H1 (cell line): Measurements from ENCODE around the gene SH3BGRL3. TPM values are rescaled to one million over a fixed set of nuclear protein-coding genes. Genes with fewer than 3 reads are reported as not detected.

ENCODE experiments used
- CTCF ChIA-PET: fragments of 300-600 bp; sonication (Branson Sonifier 250); formaldehyde crosslinking; loops from one replicate; lab custom pipeline; 2021; ENCODE audit not compliant: partially characterized antibody; lab: Charles Lee
- POLR2A ChIA-PET: fragments of 300-600 bp; sonication (Branson Sonifier 250); formaldehyde crosslinking; loops from one replicate; lab custom pipeline; 2021; ENCODE audit warnings: inconsistent platforms; ENCODE audit not compliant: partially characterized antibody; lab: Charles Lee
- DNase-seq, 2 experiments: peaks; one replicate each; pipeline versions ENCODE4 v3.0.0 to v3.0.0-alpha.2; 2010 to 2022; ENCODE audit warnings: low spot score in 2 of 2, low read depth in 1 of 2, mixed read lengths in 1 of 2
- FAIRE-seq: peaks from 2 replicates; lab custom pipeline; 2011; peaks lifted over from hg19 to GRCh38; lab: Jason Lieb, UNC
- H2AFZ ChIP-seq: 2 replicates; pipeline ENCODE4 v1.8.1; 2012; ENCODE audit warnings: low read length, inconsistent platforms
- H2AK5ac ChIP-seq: 2 replicates; pipeline ENCODE4 v1.6.1; 2013; ENCODE audit warnings: low read depth, low read length
- H2BK120ac ChIP-seq: replicated peaks from 2 replicates; pipeline ENCODE3; 2013; ENCODE audit warnings: low read depth, low read length, inconsistent platforms
- H2BK12ac ChIP-seq: 2 replicates; pipeline ENCODE4 v1.6.1; 2013; ENCODE audit warnings: low read depth, low read length
- H2BK15ac ChIP-seq: 2 replicates; pipeline ENCODE4 v1.6.1; 2013; ENCODE audit warnings: low read length
- H2BK20ac ChIP-seq: 2 replicates; pipeline ENCODE4 v1.6.1; 2013; ENCODE audit warnings: low read length
- H2BK5ac ChIP-seq: 2 replicates; pipeline ENCODE4 v1.6.1; 2013; ENCODE audit warnings: low read depth, low read length
- H3K14ac ChIP-seq: 2 replicates; pipeline ENCODE4 v1.6.1; 2013; ENCODE audit warnings: inconsistent platforms; ENCODE audit not compliant: insufficient read length
- H3K18ac ChIP-seq: 2 replicates; pipeline ENCODE4 v1.6.1; 2013; ENCODE audit warnings: low read length; ENCODE audit errors: extremely low read depth
- H3K23ac ChIP-seq: 2 replicates; pipeline ENCODE4 v1.6.1; 2013; ENCODE audit warnings: inconsistent platforms; ENCODE audit not compliant: insufficient read length
- H3K23me2 ChIP-seq: 2 replicates; pipeline ENCODE4 v1.6.1; 2013; ENCODE audit warnings: low read depth, low read length
- H3K27ac ChIP-seq: 2 replicates; pipeline ENCODE4 v1.6.1; 2011; ENCODE audit warnings: low read depth, low read length, inconsistent platforms
- H3K27me3 ChIP-seq, 4 experiments: replicated peaks in 1 of 4; 1 replicate in 1 of 4; 2 replicates in 3 of 4; pipeline versions ENCODE4 v1.6.1 to v1.8.1; 2011 to 2013; ENCODE audit warnings: low read length in 3 of 4, mild to moderate bottlenecking in 3 of 4, inconsistent platforms in 2 of 4, mixed read lengths in 2 of 4, moderate library complexity in 1 of 4; ENCODE audit not compliant: control insufficient read depth in 3 of 4, insufficient read depth in 3 of 4; ENCODE audit errors: extremely low read depth in 1 of 4
- H3K36me3 ChIP-seq, 4 experiments: 2 replicates each; pipeline versions ENCODE4 v1.6.1 to v1.8.1; 2011 to 2013; ENCODE audit warnings: mild to moderate bottlenecking in 4 of 4, low read length in 3 of 4, moderate library complexity in 2 of 4, control low read depth in 1 of 4, inconsistent platforms in 1 of 4; ENCODE audit not compliant: insufficient read depth in 4 of 4, control insufficient read depth in 2 of 4
- H3K4ac ChIP-seq: replicated peaks from 2 replicates; pipeline ENCODE3; 2013; ENCODE audit warnings: low read length, low read depth, mixed read lengths, inconsistent platforms; ENCODE audit not compliant: insufficient read length
- H3K4me1 ChIP-seq, 4 experiments: replicated peaks in 1 of 4; 1 replicate in 1 of 4; 2 replicates in 3 of 4; pipeline versions ENCODE4 v1.6.1 to v1.8.1; 2011 to 2013; ENCODE audit warnings: low read length in 3 of 4, inconsistent platforms in 2 of 4, mixed read lengths in 1 of 4; ENCODE audit not compliant: insufficient read depth in 4 of 4, control insufficient read depth in 3 of 4
- H3K4me2 ChIP-seq, 2 experiments: 2 replicates each; pipeline versions ENCODE4 v1.6.1 to v1.8.1; 2011 to 2013; ENCODE audit warnings: low read depth in 2 of 2, low read length in 2 of 2, control low read depth in 1 of 2, inconsistent platforms in 1 of 2, mild to moderate bottlenecking in 1 of 2; ENCODE audit not compliant: insufficient read depth in 1 of 2
- H3K4me3 ChIP-seq, 4 experiments: fragments of 200-600, 300-600 bp in 1 of 4; sonication (generic), shearing (Covaris generic), sonication (Bioruptor Twin) in 1 of 4; 2 replicates each; pipeline versions ENCODE4 v1.5.1 to v1.8.1; 2011 to 2016; ENCODE audit warnings: low read length in 4 of 4, low read depth in 3 of 4, control low read depth in 2 of 4, inconsistent platforms in 2 of 4, mild to moderate bottlenecking in 2 of 4, mixed read lengths in 1 of 4, moderate library complexity in 1 of 4; ENCODE audit not compliant: insufficient read depth in 2 of 4; ENCODE audit errors: extremely low read depth in 1 of 4
- H3K56ac ChIP-seq: replicated peaks from 2 replicates; pipeline ENCODE3; 2013; ENCODE audit warnings: low read depth, mild to moderate bottlenecking, mixed read lengths, low read length, inconsistent platforms; ENCODE audit not compliant: insufficient read length
- H3K79me1 ChIP-seq: 2 replicates; pipeline ENCODE4 v1.6.1; 2013; ENCODE audit warnings: low read depth, low read length, control low read depth
- H3K79me2 ChIP-seq, 2 experiments: 2 replicates each; pipeline versions ENCODE4 v1.6.1 to v1.8.1; 2012 to 2013; ENCODE audit warnings: low read length in 2 of 2, mild to moderate bottlenecking in 2 of 2, inconsistent platforms in 1 of 2; ENCODE audit not compliant: insufficient read depth in 2 of 2, control insufficient read depth in 1 of 2
- H3K9ac ChIP-seq, 4 experiments: replicated peaks in 1 of 4; 1 replicate in 1 of 4; 2 replicates in 3 of 4; pipeline versions ENCODE4 v1.6.1 to v1.8.1; 2011 to 2013; ENCODE audit warnings: low read depth in 3 of 4, low read length in 3 of 4, control low read depth in 2 of 4, mild to moderate bottlenecking in 2 of 4, moderate library complexity in 2 of 4, inconsistent platforms in 1 of 4; ENCODE audit errors: extremely low read depth in 1 of 4
- H3K9me3 ChIP-seq, 2 experiments: 2 replicates each; pipeline versions ENCODE4 v1.6.1 to v1.8.1; 2012 to 2013; ENCODE audit warnings: mild to moderate bottlenecking in 2 of 2, moderate library complexity in 2 of 2, control low read depth in 1 of 2, inconsistent platforms in 1 of 2, low read depth in 1 of 2, low read length in 1 of 2, mixed read lengths in 1 of 2; ENCODE audit not compliant: insufficient read depth in 2 of 2
- H4K20me1 ChIP-seq, 2 experiments: replicated peaks in 1 of 2; 2 replicates each; pipeline versions ENCODE3 to v1.8.1; 2011 to 2013; ENCODE audit warnings: inconsistent platforms in 2 of 2, low read length in 2 of 2, mild to moderate bottlenecking in 1 of 2; ENCODE audit not compliant: insufficient read depth in 2 of 2, control insufficient read depth in 1 of 2
- H4K5ac ChIP-seq: 2 replicates; pipeline ENCODE4 v1.6.1; 2013; ENCODE audit warnings: low read length, low read depth, mixed read lengths, inconsistent platforms; ENCODE audit not compliant: insufficient read length
- H4K8ac ChIP-seq: 2 replicates; pipeline ENCODE4 v1.8.0; 2013; ENCODE audit warnings: mild to moderate bottlenecking, moderate library complexity, low read length, inconsistent platforms; ENCODE audit not compliant: insufficient read depth; ENCODE audit errors: extremely low read depth
- H4K91ac ChIP-seq: replicated peaks from 2 replicates; pipeline ENCODE3; 2013; ENCODE audit warnings: low read length, mixed read lengths, inconsistent platforms; ENCODE audit not compliant: insufficient read length
- CHD2 ChIP-seq: IDR thresholded peaks from 2 replicates; pipeline ENCODE4 v1.6.1; 2012; ENCODE audit warnings: low read length, improper control_type of control experiment
- EP300 ChIP-seq, 2 experiments: IDR thresholded peaks; 1 replicate in 1 of 2; 2 replicates in 1 of 2; pipeline ENCODE4 v1.6.1; 2011 to 2012; ENCODE audit warnings: low read depth in 2 of 2, low read length in 2 of 2, mild to moderate bottlenecking in 2 of 2, borderline replicate concordance in 1 of 2, inconsistent platforms in 1 of 2, moderate library complexity in 1 of 2
- EZH2 ChIP-seq: fragments of 200-600 bp; sonication (generic); IDR thresholded peaks from 2 replicates; pipeline ENCODE4 v1.7.1; 2012; ENCODE audit warnings: low read depth, mild to moderate bottlenecking, moderate library complexity, low read length, inconsistent platforms; ENCODE audit not compliant: severe bottlenecking
- HDAC6 ChIP-seq: IDR thresholded peaks from one replicate; pipeline ENCODE4 v1.7.1; 2012; ENCODE audit warnings: low read depth, mild to moderate bottlenecking, inconsistent platforms, low read length, moderate library complexity
- RAD21 ChIP-seq, 2 experiments: IDR thresholded peaks in 1 of 2; conservative IDR thresholded peaks in 1 of 2; 2 replicates each; pipeline ENCODE4 v1.6.1; 2011; ENCODE audit warnings: low read depth in 2 of 2, low read length in 2 of 2, improper control_type of control experiment in 1 of 2, inconsistent platforms in 1 of 2, mild to moderate bottlenecking in 1 of 2, moderate library complexity in 1 of 2
- SIN3A ChIP-seq, 2 experiments: IDR thresholded peaks in 1 of 2; conservative IDR thresholded peaks in 1 of 2; 2 replicates each; pipeline ENCODE4 v1.6.1; 2011 to 2012; ENCODE audit warnings: low read length in 2 of 2, improper control_type of control experiment in 1 of 2, low read depth in 1 of 2, mild to moderate bottlenecking in 1 of 2
- SP1 ChIP-seq: IDR thresholded peaks from 2 replicates; pipeline ENCODE4 v1.6.1; 2011; ENCODE audit warnings: low read depth, low read length
- WGBS, 2 experiments: shearing (Covaris generic) in 1 of 2; methylation state at CpG; one replicate each; pipeline versions ENCODE4 v1.1.6 to v1.1.7; 2013 to 2015; ENCODE audit warnings: low lambda C conversion rate in 2 of 2, mixed read lengths in 2 of 2, inconsistent platforms in 1 of 2, low coverage in 1 of 2, missing lambda C conversion rate in 1 of 2; ENCODE audit not compliant: insufficient replicate concordance in 2 of 2, insufficient coverage in 1 of 2, insufficient read length in 1 of 2; ENCODE audit errors: extremely low coverage in 1 of 2, missing lambda C conversion rate in 1 of 2; 5-methylcytosine and 5-hydroxymethylcytosine counted together
- polyA plus RNA-seq, 7 experiments: library from polyadenylated mRNA; depleted of rRNA in 3 of 7; stranded (reverse) in 5 of 7; unstranded in 2 of 7; fragments of >200 nt in 5 of 7; fragments of 200-250 nt in 2 of 7; gene quantifications; 1 replicate in 5 of 7; 2 replicates in 1 of 7; 4 replicates in 1 of 7; pipeline versions ENCODE4 v1.2.1 to v1.2.3, GENCODE V29; 2011 to 2013; ENCODE audit warnings: missing spikeins in 2 of 7, mixed read lengths in 2 of 7
- total RNA-seq: library from RNA; stranded (reverse); fragmentation: NEBNext Ultra II Directional; extraction: Animal tissue kit (Norgen Biotek cat#: 25700); gene quantifications from 2 replicates; pipeline ENCODE4 v1.2.1, GENCODE V29; 2021
- TF ChIP-seq, protein P1 (sequence below): IDR thresholded peaks from 2 replicates; pipeline ENCODE4 v1.6.1; 2011; ENCODE audit warnings: low read depth, mild to moderate bottlenecking, low read length; ENCODE audit not compliant: insufficient read depth
- TF ChIP-seq, protein P2 (sequence below): IDR thresholded peaks from 2 replicates; pipeline ENCODE4 v1.6.1; 2012; ENCODE audit warnings: inconsistent platforms

The SH3BGRL3 gene
- total and polyA plus RNA-seq, 2 of the 8 experiments (the other 6 are each of a cell fraction or from before 2014, with no cell fraction given), result 77.8 to 107 TPM

DNA sequence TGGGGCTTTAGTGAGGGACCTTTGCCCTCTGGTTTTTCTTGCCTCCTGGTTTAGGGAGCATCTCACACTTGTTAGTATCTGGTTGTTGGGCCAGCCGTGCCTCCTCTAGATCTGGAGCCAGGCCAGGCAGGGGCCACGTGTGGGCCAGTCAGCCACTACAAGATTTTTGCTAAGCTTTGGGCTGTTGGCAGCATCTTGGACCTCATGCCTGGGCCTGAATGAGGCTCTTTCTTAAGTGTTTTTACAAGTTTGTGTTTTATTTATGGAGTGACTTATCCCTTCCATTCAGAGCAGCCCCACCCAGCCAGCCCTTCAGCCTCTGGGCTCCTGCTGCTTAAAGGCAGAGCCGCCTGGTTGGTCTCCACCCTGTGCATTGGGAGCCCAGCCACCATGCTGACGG is 1.6 kb upstream of the SH3BGRL3 start:
- Histone ChIP-seq H3K9ac (no peak overlapping the region), H2BK15ac (no peak overlapping the region), H3K9me3 (no peaks in the 10 kb centered on the region), H4K8ac (no peak overlapping the region), H3K56ac (no peak overlapping the region), H4K5ac (no peak overlapping the region), H4K91ac (no peak overlapping the region), H2AK5ac (no peak overlapping the region), H3K36me3 (peaks cover 21 to 34% (median 31%) of the 10 kb centered on the region in 4 experiments), H3K4ac (no peak overlapping the region), H2BK20ac (no peak overlapping the region), H2AFZ (no peak overlapping the region), H3K4me1 (peaks cover 10 to 34% (median 21%) of the 10 kb centered on the region in 4 experiments), H2BK12ac (no peak overlapping the region), H2BK5ac (no peak overlapping the region), H3K79me2 (peaks cover 0 to 5% of the 10 kb centered on the region in 2 experiments; a peak in 1 of 4 replicates), H3K4me2 (no peak overlapping the region; a peak in 1 of 4 replicates), H3K23ac (no peak overlapping the region), H3K27ac (no peak overlapping the region), H3K18ac (no peak overlapping the region), H3K27me3 (no peaks in the 10 kb centered on the region), H3K4me3 (no peak overlapping the region), H3K79me1 (no peaks in the 10 kb centered on the region), H2BK120ac (no peak overlapping the region), H4K20me1 (peaks cover 6 to 17% of the 10 kb centered on the region in 2 experiments), H3K23me2 (peaks cover 9% of the 10 kb centered on the region; the same call in 1 of the 2 replicates), H3K14ac (no peak overlapping the region)
- 87% methylated on average over 4 of the region's 4 CpGs; no CpG with 5 or more reads in 1 of the 2 experiments for WGBS, 2 experiments
- TF ChIP-seq CHD2, result no peak
- no peak for TF ChIP-seq EZH2
- TF ChIP-seq RAD21 (IDR thresholded peaks at IDR 0.05 in 1 of 2, conservative IDR thresholded peaks at IDR 0.05 in 1 of 2; ENCODE audit: low read depth in 2 of 2, low read length in 2 of 2), result no peak
- TF ChIP-seq, protein P1, sequence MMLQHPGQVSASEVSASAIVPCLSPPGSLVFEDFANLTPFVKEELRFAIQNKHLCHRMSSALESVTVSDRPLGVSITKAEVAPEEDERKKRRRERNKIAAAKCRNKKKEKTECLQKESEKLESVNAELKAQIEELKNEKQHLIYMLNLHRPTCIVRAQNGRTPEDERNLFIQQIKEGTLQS, result no peak
- TF ChIP-seq SIN3A (conservative IDR thresholded peaks at IDR 0.05 in 1 of 2, IDR thresholded peaks at IDR 0.05 in 1 of 2; ENCODE audit: low read depth in 1 of 2, low read length in 2 of 2), result no peak
- TF ChIP-seq SP1, result no peak
- no peak for TF ChIP-seq HDAC6
- TF ChIP-seq, protein P2, sequence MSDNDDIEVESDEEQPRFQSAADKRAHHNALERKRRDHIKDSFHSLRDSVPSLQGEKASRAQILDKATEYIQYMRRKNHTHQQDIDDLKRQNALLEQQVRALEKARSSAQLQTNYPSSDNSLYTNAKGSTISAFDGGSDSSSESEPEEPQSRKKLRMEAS, result no peak
- TF ChIP-seq EP300 (IDR thresholded peaks at IDR 0.05; ENCODE audit: borderline replicate concordance in 1 of 2, low read depth in 2 of 2, low read length in 2 of 2), result no peak
- DNase-seq (no peak), FAIRE-seq (no peak)
- ChIA-PET POLR2A (no interaction called here), CTCF (interaction anchor here (0.9 to 39.7 kb wide), 7 partner anchors 7 to 112 kb away, joined by 3 to 1530 read pairs (median 6); partner anchors contain the start of genes CATSPER4, CD52 and UBXN11)
